CD4-positive, alpha-beta T cell treated with Interleukin-1 beta for 1 hour (primary cell): ENCODE results near the gene LRRC72.
"Not testable (repeated sequence)": the region's sequence is repeated elsewhere in the genome, so short reads cannot be mapped to it uniquely, and the experiment has no call there.

Experiments
- DNase-seq, 2 donors: peaks; one replicate each; pipeline ENCODE4 v3.0.0-alpha.2; 2020 to 2022

Gene LRRC72

GRCh38 chr7:16526742-16527540 is at the start of gene LRRC72:
Gene LRRC72 (plus strand): TSS chr7:16526825. CDS start chr7:16526953, 128 bp downstream.
- DNase-seq: no peak

DNA sequence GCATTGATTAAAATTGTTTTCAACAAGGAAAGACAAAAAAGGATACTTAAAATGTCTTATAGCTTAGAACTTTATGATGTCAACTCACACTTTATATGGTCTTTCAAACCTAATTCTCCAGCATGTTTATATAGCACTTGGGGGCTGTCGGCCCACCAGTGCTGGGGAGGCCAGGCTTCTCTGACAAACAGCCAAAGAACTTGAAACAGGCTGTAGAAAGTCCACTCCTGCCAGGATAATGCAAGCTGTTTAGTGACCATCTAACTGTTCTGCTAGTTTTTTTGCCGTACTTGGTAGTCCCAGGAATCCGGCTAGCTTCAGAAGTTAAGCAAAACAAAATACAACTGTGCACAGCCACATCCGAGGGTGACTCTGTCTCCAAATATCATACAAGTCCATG is 47.5 kb upstream of the LRRC72 start:
- DNase-seq: no peak

DNA sequence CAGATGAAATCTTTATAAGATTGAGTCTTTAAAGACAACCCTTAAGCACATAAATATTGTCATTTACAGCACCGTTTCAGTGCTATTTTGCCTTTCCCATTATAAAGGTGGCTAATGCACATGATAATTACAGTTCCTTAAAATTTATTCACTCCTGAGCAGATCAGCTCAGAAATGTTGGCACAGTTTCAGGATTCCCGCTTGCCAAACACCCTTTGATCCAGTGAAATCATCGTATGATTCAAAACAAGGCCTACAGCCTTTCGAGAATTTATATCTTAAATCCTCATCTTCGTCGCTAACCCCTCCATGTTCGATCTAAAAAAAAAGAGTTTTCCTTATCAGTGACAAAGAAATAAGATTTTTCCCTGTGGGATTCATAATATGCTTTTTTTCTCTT is 47.0 kb upstream of the LRRC72 start:
- DNase-seq: no peak

- no peak for DNase-seq
Observed at GRCh38 chr7:16484453-16485158, 42.0 kb upstream of the LRRC72 start.

GRCh38 chr7:16491148-16491547 is 35.5 kb upstream of the LRRC72 start:
- DNase-seq: no peak

DNA sequence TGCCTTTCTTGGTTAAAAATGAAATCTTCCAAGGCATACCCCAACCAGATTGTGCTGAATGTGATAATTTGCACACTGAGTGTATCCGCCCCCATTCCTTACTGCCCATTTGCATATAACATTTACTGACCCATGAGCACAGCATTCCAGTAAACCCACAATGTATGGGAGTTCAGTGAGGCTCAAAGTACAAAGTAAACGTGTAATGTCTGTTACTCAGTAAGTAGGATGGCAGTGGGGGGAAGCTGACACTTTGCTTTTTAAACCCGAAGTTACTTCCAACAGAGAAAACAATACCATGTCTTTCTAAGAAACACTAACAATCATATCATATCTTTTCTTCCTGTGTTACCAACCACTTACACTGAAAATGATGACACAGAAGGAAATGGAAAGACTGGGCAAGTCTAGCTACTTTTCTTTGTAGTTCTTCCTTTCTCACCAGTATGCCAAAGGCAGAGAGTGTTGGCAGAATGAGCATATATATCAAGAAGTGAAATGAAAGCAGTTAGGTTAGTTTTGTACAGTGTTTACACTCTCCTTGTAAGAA is 34.0 kb upstream of the LRRC72 start:
- DNase-seq: no peak

DNA sequence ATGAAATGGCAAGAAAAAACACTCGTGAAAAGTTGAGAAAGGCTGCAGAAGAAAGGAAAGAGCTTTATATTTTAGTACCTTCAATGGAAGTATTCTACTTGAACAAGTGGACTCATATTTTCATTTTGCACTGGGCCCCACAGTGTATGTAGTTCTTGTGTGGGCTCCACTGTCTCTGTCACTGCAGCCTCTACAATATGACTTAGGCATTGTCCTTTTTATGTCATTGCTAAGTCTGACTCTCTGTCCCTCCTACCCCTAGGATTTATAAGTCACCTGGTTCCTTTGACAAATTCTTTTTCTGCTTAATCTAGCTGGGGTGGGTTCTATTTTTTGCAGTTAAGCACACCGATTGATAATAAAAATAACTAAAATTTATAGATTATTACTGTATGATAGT is 33.4 kb upstream of the LRRC72 start:
- no peak for DNase-seq

DNA sequence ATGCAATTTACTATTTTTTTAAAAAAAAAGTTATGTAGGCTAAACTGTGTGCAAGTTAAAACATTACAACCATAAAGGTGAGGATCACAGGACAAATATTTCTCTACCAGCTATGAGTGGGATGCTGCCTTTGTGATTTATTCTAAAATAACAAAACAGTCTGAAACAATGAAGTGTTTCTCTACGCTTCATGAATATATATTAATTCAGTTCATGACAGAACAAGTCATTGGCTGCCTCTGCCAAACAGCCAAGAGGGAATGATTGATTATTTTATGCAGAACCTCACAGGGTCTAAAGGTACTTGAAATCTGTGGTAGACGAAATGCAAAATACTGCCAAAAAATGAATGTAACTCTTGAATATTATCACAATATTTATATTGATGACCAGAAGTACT is 32.1 kb upstream of the LRRC72 start:
- no peak for DNase-seq

DNA sequence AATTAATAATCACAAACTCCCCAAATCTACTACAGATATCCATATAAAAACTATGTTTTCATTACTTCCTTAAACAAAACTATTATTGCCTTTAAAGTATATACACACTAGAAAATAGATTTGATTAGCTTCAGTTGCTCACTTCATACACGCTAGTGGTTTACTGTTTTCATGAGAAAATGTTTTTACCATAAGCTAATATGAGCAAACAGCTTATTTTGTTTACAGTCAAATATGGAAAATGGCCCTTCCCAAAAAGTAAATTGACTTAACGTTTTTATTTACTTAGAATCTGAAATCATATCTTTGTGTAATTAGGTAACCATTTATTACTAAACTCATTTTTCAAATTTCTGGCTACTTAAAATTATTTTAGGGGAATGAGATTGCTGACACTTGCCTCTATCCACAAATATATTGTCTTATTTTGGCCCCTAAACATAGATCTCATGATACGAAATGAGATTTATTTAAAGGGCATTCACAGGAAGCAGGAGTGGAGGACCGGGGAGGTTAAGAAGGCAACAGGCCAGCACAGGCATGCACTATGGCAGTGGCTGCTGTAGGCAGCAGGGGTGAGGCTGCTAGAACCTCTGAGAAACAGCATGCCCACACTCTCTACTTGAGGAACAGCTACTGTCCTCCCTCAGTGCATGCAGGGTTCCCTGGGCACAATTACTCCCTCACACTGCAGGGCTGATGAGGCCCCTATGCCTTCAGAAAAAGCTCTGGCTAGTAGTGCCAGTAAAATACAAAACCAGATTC is 31.5 kb upstream of the LRRC72 start:
- DNase-seq: no peak

DNA sequence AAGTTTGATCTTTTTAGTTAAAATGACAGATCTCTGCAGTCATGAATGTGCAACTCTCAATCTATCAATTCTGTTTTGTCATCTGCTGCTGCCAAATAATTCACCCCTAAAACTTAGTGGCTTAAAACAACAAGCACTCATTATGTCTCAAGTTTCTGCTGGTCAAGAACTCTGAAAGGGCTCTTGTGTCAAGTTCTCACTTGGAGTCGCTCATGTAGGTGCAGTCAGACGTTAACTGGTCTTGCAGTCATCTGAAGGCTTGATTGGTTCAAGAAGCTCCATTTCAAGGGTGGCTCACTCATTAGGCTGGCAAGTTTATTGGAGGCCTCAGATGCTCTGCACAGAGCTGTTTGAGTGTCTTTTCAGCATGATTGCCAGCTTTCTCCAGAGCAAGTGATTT is 28.5 kb upstream of the LRRC72 start:
- DNase-seq: no peak

DNA sequence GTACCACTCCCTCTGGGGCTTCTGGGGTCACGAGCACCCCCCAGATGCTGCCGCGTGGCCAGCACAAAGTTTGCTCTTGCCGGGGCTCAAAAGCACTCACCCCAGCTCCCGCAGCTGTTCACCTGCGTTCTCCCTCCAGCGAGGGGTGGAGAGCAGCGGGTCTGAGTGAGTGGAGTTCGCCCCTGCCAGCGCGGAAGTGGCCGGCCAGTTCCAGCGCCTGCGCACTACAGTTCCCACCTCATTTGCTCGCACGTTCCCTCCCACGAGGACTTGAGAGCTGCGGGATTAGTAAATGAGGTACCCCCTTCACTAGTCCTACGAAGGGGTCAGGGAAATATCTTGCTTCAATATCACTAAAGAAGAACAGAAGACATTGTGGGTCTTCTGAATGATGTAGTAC is 24.3 kb upstream of the LRRC72 start:
- no peak for DNase-seq

- no peak for DNase-seq
Observed at GRCh38 chr7:16504019-16504418, 22.6 kb upstream of the LRRC72 start.

GRCh38 chr7:16506422-16506821 is 20.2 kb upstream of the LRRC72 start:
- not testable (repeated sequence) for DNase-seq

DNA sequence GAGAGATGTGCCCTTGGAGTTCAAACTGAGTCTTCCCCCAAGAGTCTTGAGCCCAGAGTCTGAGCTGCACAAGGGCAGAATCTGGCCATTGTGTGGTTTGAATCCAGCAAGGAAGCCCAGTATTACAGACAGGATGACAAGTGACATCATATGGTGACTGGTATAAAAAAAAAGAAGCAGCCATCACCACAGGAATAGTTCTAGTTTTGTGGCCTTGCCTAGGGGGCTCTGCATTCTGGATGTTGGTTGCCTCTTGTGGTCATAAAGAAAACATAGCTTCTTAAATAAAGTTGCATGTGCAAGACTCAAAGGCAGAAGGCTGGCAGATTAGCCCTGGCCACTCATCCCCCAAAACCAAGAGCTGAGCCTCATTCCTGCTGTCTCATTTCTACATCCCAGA is 16.8 kb upstream of the LRRC72 start:
- no peak for DNase-seq

DNA sequence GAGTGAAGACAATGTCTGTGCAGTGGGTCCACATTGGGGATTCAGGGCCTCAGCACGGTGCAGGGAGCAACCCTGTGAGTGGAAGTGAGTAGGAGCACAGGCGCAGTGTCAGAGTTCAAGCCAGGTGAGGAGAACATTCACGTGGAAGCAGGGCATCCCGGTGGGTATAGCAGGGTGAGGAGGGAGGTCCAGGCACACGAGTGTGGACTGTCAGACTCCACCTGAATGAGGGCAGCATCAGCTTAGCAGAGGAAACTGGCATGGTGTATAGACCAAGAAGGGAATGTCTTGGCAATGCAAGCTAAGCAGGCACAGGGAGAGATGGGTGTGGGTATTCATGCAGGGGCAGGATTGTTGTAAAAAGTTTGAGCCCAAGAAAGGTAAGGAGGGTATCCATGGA is 15.3 kb upstream of the LRRC72 start:
- DNase-seq: no peak

DNA sequence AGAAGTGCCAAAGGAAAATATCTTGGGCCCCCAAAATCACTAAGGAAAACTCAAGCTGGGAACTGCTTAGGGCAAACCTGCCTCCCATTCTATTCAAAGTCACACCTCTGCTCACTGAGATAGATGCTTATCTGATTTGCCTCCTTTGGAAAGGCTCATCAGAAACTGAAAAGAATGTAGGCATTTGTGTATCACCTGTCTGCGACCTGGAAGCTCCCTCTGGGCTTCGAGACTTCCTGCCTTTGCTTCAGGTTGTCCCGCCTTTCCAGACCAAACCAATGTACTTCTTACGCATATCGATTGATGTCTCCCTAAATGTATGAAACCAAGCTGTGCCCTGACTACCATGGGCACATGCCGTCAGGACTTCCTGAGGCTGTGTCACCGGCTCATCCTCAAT is 14.5 kb upstream of the LRRC72 start:
- DNase-seq: no peak

- DNase-seq: no peak
Observed at GRCh38 chr7:16514271-16514670, 12.4 kb upstream of the LRRC72 start.

- no peak for DNase-seq
Observed at GRCh38 chr7:16514729-16515128, 11.9 kb upstream of the LRRC72 start.

GRCh38 chr7:16515785-16516685 is 10.6 kb upstream of the LRRC72 start:
- DNase-seq: no peak

GRCh38 chr7:16519985-16520384 is 6.6 kb upstream of the LRRC72 start:
- not testable (repeated sequence) for DNase-seq

DNA sequence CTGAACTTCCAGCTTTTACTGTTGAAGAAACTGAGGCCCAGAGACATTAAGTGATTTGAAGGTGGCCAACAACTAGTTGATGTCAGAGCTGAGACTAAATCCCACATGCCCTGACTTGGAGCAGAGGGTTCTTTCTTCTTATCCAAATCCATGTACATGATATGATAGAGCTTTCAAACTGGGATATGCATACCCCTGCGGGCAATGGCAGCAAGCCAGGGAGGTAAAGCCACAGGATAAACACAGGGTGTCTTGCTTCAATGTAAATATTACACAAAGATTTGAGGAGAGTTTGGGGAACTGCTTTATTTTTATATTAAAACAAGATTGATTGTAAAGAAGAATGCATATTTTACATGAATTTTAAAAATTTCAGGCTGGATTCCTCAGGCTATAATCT is 2.3 kb upstream of the LRRC72 start:
- no peak for DNase-seq

GRCh38 chr7:16528520-16528919 is 1.9 kb downstream of the LRRC72 start:
- DNase-seq: no peak
